ENCODE measurements around the gene XPNPEP3. TPM values are rescaled to one million over a fixed set of nuclear protein-coding genes. Genes with fewer than 3 reads are reported as not detected.
A peak's percentile ranks its signal among the peaks of the same experiment; 100 is the strongest.

Gene XPNPEP3
- total RNA-seq, 3 donors from 2014 or later = 9.8 to 21.7 (median 14.6) TPM

GRCh38 chr22:40979198-40979597 lies 122.2 kb downstream of the XPNPEP3 start:
- Histone ChIP-seq H3K4me3 (no peak overlapping the region), H3K36me3 (ENCODE audit: low read depth) (no peaks in the 10 kb centered on the region), H3K9me3 (no peaks in the 10 kb centered on the region), H3K4me1 (ENCODE audit: low read depth) (no peaks in the 10 kb centered on the region)
- ATAC-seq = no peak
- no peak for DNase-seq
- intact Hi-C loops (cut with DNase I, micrococcal nuclease) = no loop called here
- no peak for TF ChIP-seq CTCF (IDR thresholded peaks at IDR 0.05)

- TF ChIP-seq CTCF (IDR thresholded peaks at IDR 0.05) = no peak
- intact Hi-C loops (cut with DNase I, micrococcal nuclease) = no loop called here
These were observed 122.9 kb downstream of the XPNPEP3 start for GRCh38 chr22:40979871-40980270.

More at GRCh38 chr22:40979871-40980270, 122.9 kb downstream of the XPNPEP3 start:
- DNase-seq (peak in 1 of 3 donors; percentile 16), ATAC-seq (no peak)
- Histone ChIP-seq H3K9me3 (no peaks in the 10 kb centered on the region), H3K4me3 (no peak overlapping the region), H3K4me1 (ENCODE audit: low read depth) (no peaks in the 10 kb centered on the region), H3K36me3 (ENCODE audit: low read depth) (no peaks in the 10 kb centered on the region)

Small RNA genes within 50 kb of the gene (microRNA-seq; reads per million reads assigned to microRNA genes)
- not detected for gene MIR4766

Other genes with a start within 250 kb of the XPNPEP3 start
- 10 to 100 TPM; 32.4 to 45.3 (median 35.0) TPM for gene MRTFA, start 220.4 kb upstream of the XPNPEP3 start, total RNA-seq
- under 1 TPM in 1 of 3 donors, not detected in 2; 0.41 TPM for gene MCHR1, start 177.7 kb upstream of the XPNPEP3 start, total RNA-seq
- 10 to 100 TPM in 2 of 3 donors, 1 to 10 TPM in 1; 8.7 to 12.1 (median 11.9) TPM for gene SLC25A17, start 37.8 kb upstream of the XPNPEP3 start, total RNA-seq
- 100 to 1,000 TPM; 151 to 278 (median 151) TPM for gene ST13, start 509 bp upstream of the XPNPEP3 start, total RNA-seq
- gene DNAJB7, start 5.0 kb downstream of the XPNPEP3 start, total RNA-seq = under 1 TPM; 0.14 to 0.90 (median 0.25) TPM
- gene RBX1, start 94.2 kb downstream of the XPNPEP3 start, total RNA-seq = 10 to 100 TPM; 29.3 to 40.7 (median 38.2) TPM
- 10 to 100 TPM; 61.7 to 92.1 (median 88.1) TPM for gene EP300, start 235.4 kb downstream of the XPNPEP3 start, total RNA-seq